Panc1 (cell line): ENCODE measurements around the gene DOK5. TPM values are rescaled to one million over a fixed set of nuclear protein-coding genes. Genes with fewer than 3 reads are reported as not detected.

Experiments
- ATAC-seq: fragments of 200-7000 bp; cut with Tn5 transposase; 2 replicates; pipeline ENCODE4 v1.9.1; 2020; ENCODE audit warnings: mild to moderate bottlenecking, moderate library complexity
- BruUV-seq: library from RNA; stranded (reverse); fragments of 400-500 nt; replicated peaks from 2 replicates; lab custom pipeline; 2021; lab: Mats Ljungman, UMichigan
- CTCF ChIA-PET: fragments of 300-600 bp; sonication (Branson Sonifier 250); formaldehyde crosslinking; loops from one replicate; lab custom pipeline; 2022; ENCODE audit warnings: antibody characterized with exemption; lab: Charles Lee
- POLR2A ChIA-PET: fragments of 300-600 bp; sonication (Branson Sonifier 250); formaldehyde crosslinking; loops from one replicate; lab custom pipeline; 2022; ENCODE audit warnings: antibody characterized with exemption; lab: Charles Lee
- DNase-seq: peaks from one replicate; pipeline ENCODE4 v3.0.0-alpha.2; 2010; ENCODE audit warnings: low read depth, low spot score
- H3K27ac ChIP-seq: 2 replicates; pipeline ENCODE4 v1.5.1; 2011; ENCODE audit warnings: mild to moderate bottlenecking, low read length, inconsistent platforms
- H3K27me3 ChIP-seq: fragments of 200-500 bp; sonication (Bioruptor generic); 2 replicates; pipeline ENCODE4 v1.6.0; 2014; ENCODE audit warnings: low read length, inconsistent platforms; ENCODE audit not compliant: control insufficient read depth, insufficient read depth
- H3K36me3 ChIP-seq: fragments of 200-500 bp; sonication (Bioruptor generic); 2 replicates; pipeline ENCODE4 v1.5.1; 2014; ENCODE audit warnings: inconsistent platforms, mild to moderate bottlenecking, low read length, moderate library complexity; ENCODE audit not compliant: control insufficient read depth, insufficient read depth
- H3K4me1 ChIP-seq: 2 replicates; pipeline ENCODE4 v1.5.1; 2011; ENCODE audit warnings: inconsistent platforms, mild to moderate bottlenecking, low read length, moderate library complexity; ENCODE audit not compliant: control insufficient read depth, insufficient read depth
- H3K4me3 ChIP-seq, 2 experiments: 2 replicates each; pipeline ENCODE4 v1.5.1; 2011 to 2012; ENCODE audit warnings: low read depth in 2 of 2, low read length in 2 of 2, mild to moderate bottlenecking in 2 of 2, inconsistent platforms in 1 of 2, moderate library complexity in 1 of 2
- H3K9me3 ChIP-seq: fragments of 200-500 bp; sonication (Bioruptor generic); 2 replicates; pipeline ENCODE4 v1.5.1; 2014; ENCODE audit warnings: low read depth, mild to moderate bottlenecking, inconsistent platforms, low read length, moderate library complexity; ENCODE audit not compliant: control insufficient read depth, insufficient read depth
- POLR2AphosphoS5 ChIP-seq: IDR thresholded peaks from 2 replicates; pipeline ENCODE4 v1.6.1; 2012; ENCODE audit warnings: mild to moderate bottlenecking, low read depth, low read length, moderate library complexity
- SIN3A ChIP-seq: IDR thresholded peaks from 2 replicates; pipeline ENCODE4 v1.6.1; 2012; ENCODE audit warnings: low read depth, mild to moderate bottlenecking, low read length, moderate library complexity, borderline replicate concordance; ENCODE audit not compliant: insufficient read depth
- TCF7L2 ChIP-seq: IDR thresholded peaks from 2 replicates; pipeline ENCODE4 v1.6.1; 2011; ENCODE audit warnings: mild to moderate bottlenecking, low read depth, low read length, inconsistent platforms
- in situ Hi-C: cut with HindIII; loops from 2 replicates; pipeline ENCODE4 v1.10.0; 2016; ENCODE audit warnings: low sequenced_read_pairs, low pct_unique_long_range_greater_than_20kb
- intact Hi-C: fragments of 100-400 bp; cut with micrococcal nuclease; formaldehyde crosslinking; loops from one replicate; pipeline ENCODE4 v1.10.0; 2022; ENCODE audit not compliant: unreplicated experiment
- total RNA-seq: library from RNA; stranded (reverse); gene quantifications from one replicate; pipeline ENCODE4 v1.2.1, GENCODE V29; 2021; ENCODE audit not compliant: unreplicated experiment
- TF ChIP-seq, protein P1 (sequence below), 2 experiments: IDR thresholded peaks; 2 replicates each; pipeline ENCODE4 v1.6.1; 2011 to 2012; ENCODE audit warnings: low read depth in 2 of 2, control low read depth in 1 of 2, low read length in 1 of 2, mild to moderate bottlenecking in 1 of 2, moderate library complexity in 1 of 2; ENCODE audit not compliant: insufficient read depth in 1 of 2
- TF ChIP-seq, protein P2 (sequence below): fragments of 450-650 bp; IDR thresholded peaks from 2 replicates; pipeline ENCODE4 v1.5.1; 2017; ENCODE audit warnings: mild to moderate bottlenecking

DOK5 gene
- total RNA-seq, 1 experiment from 2014 or later, result 0.18 TPM

DNA sequence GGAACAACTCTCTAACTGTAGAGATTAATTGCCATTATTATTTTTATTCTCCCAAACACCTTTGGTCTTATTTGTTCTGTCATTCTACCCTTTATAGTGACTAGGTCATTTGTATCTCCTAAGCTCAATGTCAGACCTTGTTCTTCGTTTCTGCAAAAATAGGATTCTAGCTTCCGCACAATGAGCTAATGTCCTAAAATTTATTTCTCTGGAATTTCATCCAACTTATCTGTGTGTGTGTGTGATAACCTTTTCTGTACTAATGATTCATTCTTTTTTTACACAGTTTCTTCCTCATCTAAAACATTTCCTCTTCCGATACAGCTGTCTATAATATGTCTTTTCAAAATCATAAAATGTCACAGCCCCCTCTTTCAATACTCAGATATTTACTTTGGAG lies 84.5 kb downstream of the DOK5 start:
- ChIA-PET CTCF (no interaction called here), POLR2A (no interaction called here)
- DNase-seq (no peak), ATAC-seq (no peak)
- BruUV-seq, result no TSS peak
- Histone ChIP-seq H3K4me1 (no peaks in the 10 kb centered on the region), H3K27ac (no peak overlapping the region), H3K36me3 (no peaks in the 10 kb centered on the region), H3K27me3 (peaks cover 2% of the 10 kb centered on the region; the same call in 1 of the 2 replicates), H3K4me3 (no peak overlapping the region), H3K9me3 (no peaks in the 10 kb centered on the region)
- TF ChIP-seq, protein P1, sequence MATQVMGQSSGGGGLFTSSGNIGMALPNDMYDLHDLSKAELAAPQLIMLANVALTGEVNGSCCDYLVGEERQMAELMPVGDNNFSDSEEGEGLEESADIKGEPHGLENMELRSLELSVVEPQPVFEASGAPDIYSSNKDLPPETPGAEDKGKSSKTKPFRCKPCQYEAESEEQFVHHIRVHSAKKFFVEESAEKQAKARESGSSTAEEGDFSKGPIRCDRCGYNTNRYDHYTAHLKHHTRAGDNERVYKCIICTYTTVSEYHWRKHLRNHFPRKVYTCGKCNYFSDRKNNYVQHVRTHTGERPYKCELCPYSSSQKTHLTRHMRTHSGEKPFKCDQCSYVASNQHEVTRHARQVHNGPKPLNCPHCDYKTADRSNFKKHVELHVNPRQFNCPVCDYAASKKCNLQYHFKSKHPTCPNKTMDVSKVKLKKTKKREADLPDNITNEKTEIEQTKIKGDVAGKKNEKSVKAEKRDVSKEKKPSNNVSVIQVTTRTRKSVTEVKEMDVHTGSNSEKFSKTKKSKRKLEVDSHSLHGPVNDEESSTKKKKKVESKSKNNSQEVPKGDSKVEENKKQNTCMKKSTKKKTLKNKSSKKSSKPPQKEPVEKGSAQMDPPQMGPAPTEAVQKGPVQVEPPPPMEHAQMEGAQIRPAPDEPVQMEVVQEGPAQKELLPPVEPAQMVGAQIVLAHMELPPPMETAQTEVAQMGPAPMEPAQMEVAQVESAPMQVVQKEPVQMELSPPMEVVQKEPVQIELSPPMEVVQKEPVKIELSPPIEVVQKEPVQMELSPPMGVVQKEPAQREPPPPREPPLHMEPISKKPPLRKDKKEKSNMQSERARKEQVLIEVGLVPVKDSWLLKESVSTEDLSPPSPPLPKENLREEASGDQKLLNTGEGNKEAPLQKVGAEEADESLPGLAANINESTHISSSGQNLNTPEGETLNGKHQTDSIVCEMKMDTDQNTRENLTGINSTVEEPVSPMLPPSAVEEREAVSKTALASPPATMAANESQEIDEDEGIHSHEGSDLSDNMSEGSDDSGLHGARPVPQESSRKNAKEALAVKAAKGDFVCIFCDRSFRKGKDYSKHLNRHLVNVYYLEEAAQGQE (IDR thresholded peaks at IDR 0.05; ENCODE audit: insufficient read depth in 1 of 2, low read depth in 2 of 2, low read length in 1 of 2), result no peak
- in situ Hi-C loops, result no loop called here
- intact Hi-C loops, result no loop called here

DNA sequence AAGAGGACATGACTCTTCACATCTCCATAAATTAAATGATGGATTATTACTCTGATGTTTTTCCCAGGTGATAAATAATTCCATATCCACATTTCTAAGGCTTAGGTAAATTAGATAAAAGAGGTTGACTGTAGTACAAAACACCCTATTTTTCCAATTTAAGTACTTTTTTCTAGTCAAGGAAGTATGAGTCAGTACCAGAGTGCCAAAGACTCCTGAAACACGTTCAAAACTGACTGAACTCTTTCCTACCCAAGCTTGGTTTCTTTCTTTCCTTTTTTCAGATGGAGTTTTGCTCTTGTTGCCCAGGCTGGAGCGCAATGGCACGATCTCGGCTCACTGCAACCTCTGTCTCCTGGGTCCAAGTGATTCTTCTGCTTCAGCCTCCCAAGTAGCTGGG lies 85.0 kb downstream of the DOK5 start:
- no peak for ATAC-seq
- intact Hi-C loops (no loop called here), in situ Hi-C loops (no loop called here)

More for the DNA sequence above, 85.0 kb downstream of the DOK5 start:
- BruUV-seq, result no TSS peak
- Histone ChIP-seq H3K27ac (no peak overlapping the region), H3K27me3 (peaks cover 2% of the 10 kb centered on the region; the same call in 1 of the 2 replicates), H3K9me3 (no peaks in the 10 kb centered on the region), H3K4me3 (no peak overlapping the region), H3K4me1 (no peaks in the 10 kb centered on the region), H3K36me3 (no peaks in the 10 kb centered on the region)
- ChIA-PET CTCF (no interaction called here), POLR2A (no interaction called here)
- TF ChIP-seq TCF7L2, result no peak
- TF ChIP-seq, protein P1 (IDR thresholded peaks at IDR 0.05; ENCODE audit: insufficient read depth in 1 of 2, low read depth in 2 of 2, low read length in 1 of 2), result no peak
- TF ChIP-seq SIN3A, result no peak
- TF ChIP-seq, protein P2, sequence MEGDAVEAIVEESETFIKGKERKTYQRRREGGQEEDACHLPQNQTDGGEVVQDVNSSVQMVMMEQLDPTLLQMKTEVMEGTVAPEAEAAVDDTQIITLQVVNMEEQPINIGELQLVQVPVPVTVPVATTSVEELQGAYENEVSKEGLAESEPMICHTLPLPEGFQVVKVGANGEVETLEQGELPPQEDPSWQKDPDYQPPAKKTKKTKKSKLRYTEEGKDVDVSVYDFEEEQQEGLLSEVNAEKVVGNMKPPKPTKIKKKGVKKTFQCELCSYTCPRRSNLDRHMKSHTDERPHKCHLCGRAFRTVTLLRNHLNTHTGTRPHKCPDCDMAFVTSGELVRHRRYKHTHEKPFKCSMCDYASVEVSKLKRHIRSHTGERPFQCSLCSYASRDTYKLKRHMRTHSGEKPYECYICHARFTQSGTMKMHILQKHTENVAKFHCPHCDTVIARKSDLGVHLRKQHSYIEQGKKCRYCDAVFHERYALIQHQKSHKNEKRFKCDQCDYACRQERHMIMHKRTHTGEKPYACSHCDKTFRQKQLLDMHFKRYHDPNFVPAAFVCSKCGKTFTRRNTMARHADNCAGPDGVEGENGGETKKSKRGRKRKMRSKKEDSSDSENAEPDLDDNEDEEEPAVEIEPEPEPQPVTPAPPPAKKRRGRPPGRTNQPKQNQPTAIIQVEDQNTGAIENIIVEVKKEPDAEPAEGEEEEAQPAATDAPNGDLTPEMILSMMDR, result no peak
- TF ChIP-seq POLR2AphosphoS5, result no peak
- DNase-seq, result no peak
